OCI-LY7 (cell line): ENCODE results near the gene EP300.

Experiments
- EZH2phosphoT487 ChIP-seq: fragments of 200-600 bp; sonication (generic); IDR thresholded peaks from 2 replicates; pipeline ENCODE4 v1.6.1; 2018; ENCODE audit warnings: low read depth, borderline replicate concordance, mild to moderate bottlenecking, mixed run types, antibody characterized with exemption, low read length, moderate library complexity, mixed read lengths
- TF ChIP-seq, protein P1 (sequence below): fragments of 200-600 bp; sonication (generic); conservative IDR thresholded peaks from 2 replicates; pipeline ENCODE4 v1.5.1; 2014; ENCODE audit warnings: mild to moderate bottlenecking, antibody characterized with exemption, low read length, moderate library complexity, mixed read lengths

DNA sequence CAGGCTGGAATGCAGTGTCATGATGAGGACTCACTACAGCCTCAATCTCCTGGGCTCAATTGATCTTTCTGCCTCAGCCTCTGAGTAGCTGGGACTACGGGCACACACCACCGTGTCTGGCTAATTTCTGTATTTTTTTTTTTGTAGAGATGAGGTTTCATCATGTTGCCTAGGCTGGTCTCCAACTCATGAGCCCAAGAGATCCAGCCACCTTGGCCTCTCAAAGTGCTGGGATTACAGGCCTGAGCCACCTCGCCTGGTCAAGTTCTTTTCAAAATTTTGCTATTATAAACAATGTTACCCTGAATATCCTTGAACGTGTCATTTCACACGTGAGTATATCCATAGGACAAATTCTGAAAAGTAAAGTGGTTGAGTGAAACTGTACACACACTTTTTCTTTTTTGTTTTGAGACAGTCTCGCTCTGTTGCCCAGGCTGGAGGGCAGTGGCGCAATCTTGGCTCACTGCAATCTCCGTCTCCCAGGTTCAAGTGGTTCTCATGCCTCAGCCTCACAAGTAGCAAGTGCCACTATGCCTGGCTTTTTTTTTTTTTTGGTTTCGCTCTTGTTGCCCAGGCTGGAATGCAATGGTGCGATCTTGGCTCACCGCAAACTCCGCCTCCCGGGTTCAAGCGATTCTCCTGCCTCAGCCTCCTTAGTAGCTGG is 21.6 kb upstream of the EP300 start:
- TF ChIP-seq, protein P1, sequence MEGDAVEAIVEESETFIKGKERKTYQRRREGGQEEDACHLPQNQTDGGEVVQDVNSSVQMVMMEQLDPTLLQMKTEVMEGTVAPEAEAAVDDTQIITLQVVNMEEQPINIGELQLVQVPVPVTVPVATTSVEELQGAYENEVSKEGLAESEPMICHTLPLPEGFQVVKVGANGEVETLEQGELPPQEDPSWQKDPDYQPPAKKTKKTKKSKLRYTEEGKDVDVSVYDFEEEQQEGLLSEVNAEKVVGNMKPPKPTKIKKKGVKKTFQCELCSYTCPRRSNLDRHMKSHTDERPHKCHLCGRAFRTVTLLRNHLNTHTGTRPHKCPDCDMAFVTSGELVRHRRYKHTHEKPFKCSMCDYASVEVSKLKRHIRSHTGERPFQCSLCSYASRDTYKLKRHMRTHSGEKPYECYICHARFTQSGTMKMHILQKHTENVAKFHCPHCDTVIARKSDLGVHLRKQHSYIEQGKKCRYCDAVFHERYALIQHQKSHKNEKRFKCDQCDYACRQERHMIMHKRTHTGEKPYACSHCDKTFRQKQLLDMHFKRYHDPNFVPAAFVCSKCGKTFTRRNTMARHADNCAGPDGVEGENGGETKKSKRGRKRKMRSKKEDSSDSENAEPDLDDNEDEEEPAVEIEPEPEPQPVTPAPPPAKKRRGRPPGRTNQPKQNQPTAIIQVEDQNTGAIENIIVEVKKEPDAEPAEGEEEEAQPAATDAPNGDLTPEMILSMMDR: no peak
- no peak for TF ChIP-seq EZH2phosphoT487
